ENCODE results near the gene RIC8B.
"Not testable (repeated sequence)": the region's sequence is repeated elsewhere in the genome, so short reads cannot be mapped to it uniquely, and the experiment has no call there.

RIC8B gene, protein sequence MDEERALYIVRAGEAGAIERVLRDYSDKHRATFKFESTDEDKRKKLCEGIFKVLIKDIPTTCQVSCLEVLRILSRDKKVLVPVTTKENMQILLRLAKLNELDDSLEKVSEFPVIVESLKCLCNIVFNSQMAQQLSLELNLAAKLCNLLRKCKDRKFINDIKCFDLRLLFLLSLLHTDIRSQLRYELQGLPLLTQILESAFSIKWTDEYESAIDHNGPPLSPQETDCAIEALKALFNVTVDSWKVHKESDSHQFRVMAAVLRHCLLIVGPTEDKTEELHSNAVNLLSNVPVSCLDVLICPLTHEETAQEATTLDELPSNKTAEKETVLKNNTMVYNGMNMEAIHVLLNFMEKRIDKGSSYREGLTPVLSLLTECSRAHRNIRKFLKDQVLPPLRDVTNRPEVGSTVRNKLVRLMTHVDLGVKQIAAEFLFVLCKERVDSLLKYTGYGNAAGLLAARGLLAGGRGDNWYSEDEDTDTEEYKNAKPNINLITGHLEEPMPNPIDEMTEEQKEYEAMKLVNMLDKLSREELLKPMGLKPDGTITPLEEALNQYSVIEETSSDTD

DNA sequence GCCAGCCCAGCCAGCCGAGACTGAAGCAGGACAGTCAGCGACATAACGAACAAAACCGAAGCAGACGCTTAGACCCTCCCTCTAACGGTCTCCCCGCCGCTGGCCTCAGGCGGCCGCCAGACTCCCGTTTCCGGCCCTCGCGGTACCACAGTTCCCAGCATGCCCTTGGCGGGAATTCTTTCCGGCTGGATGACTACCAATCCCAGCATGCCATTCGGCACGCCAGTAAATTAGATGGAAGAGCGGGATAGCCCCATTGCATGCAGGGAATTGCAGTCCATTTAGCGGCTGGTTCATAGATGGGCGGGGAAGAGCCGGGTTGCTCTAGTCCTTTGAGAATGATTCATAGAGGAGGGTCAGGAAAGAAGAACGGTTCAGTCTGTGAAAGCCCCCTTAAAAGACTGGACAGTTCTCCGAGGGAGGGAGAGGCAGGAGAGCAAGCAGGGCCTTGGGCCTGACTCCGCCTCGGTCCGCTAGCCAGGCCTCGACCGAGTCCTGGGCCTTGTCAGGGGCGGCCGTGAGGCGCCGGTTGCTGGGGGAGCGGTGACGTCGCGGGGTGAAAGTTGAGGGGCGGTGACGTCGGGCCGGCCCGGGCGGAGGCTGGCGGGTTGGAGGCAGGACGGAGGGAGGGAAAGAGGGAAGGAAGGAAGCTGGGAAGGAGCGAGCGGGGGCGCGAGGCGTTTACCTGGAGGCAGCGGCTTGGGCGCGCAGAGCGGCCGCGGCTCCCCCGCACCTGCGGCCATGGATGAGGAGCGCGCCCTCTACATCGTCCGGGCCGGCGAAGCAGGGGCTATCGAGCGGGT is at the start of gene RIC8B:
TSS of gene RIC8B (plus strand) at position 678 of the 803 bp plus-strand sequence. CDS start at position 742, 64 bp downstream.
- DNase-seq (ENCODE audit: low read depth, low spot score) = peak; percentile 98

DNA sequence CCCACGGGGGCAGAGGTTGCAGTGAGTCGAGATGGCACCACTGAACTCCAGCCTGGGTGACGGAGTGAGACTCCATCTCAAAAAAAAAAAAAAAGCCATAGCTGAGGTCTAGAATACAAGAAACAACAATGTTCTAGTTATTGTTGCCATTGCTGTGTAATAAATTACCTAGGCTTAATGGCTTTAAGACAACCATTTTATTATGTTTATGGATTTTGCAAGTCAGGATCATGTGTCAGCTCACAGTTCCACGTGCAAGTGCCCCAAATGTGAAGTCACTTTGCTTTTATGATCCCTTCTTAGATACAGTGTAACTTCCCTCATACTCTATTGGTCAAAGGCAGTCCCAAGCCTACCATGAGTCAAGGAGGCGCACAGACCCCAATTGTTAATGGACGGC is 49.5 kb upstream of the RIC8B start:
- DNase-seq (ENCODE audit: low read depth, low spot score) = no peak

DNA sequence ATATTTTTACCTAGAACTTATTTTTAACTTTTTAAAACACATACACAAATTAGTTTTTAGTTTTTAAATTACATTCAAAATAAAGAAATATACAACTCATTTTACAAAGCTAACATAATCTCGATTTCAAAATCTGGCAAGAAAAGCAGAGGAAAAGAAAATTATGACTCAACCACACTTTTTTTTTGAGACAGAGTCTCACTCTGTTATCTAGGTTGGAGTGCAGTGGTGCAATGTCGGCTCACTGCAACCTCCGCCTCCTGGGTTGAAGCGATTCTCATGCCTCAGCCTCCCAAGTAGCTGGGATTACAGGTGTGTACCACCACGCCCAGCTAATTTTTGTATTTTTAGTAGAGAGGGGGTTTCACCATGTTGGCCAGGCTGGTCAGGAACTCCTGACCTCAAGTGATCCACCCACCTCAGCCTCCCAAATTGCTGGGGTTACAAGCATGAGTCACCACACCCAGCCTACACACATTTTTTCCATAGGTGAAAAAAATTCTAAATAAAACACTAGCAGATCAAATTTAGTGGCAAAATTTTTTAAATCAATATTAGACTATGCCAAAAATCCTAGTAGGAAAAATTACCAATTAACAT is 47.8 kb upstream of the RIC8B start:
- not testable (repeated sequence) for DNase-seq (ENCODE audit: low read depth, low spot score)

DNA sequence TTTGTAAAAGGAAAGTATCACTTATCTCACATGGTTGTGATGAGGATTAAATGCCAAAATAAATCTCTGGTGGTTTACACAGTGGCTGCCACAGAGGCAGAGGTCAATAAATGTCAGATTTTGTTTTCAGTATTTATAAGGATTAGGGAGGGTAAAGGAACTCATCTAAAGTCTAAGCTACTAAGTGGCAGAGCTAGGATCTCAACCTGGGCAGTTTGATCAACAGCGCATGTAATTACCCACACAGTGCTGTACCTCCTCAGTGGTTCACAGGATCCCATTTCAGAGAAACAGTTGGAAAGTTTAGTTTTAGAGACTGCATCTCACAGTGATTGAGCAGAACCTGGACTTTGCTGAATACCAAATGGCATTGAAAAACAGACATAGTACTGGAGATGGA is 44.9 kb upstream of the RIC8B start:
- DNase-seq (ENCODE audit: low read depth, low spot score) = no peak

- DNase-seq (ENCODE audit: low read depth, low spot score) = no peak
These were observed 41.6 kb upstream of the RIC8B start for GRCh38 chr12:106732890-106733289.

GRCh38 chr12:106733660-106734059 is 40.8 kb upstream of the RIC8B start:
- no peak for DNase-seq (ENCODE audit: low read depth, low spot score)

- no peak for DNase-seq (ENCODE audit: low read depth, low spot score)
These were observed 38.2 kb upstream of the RIC8B start for GRCh38 chr12:106736051-106736957.

DNA sequence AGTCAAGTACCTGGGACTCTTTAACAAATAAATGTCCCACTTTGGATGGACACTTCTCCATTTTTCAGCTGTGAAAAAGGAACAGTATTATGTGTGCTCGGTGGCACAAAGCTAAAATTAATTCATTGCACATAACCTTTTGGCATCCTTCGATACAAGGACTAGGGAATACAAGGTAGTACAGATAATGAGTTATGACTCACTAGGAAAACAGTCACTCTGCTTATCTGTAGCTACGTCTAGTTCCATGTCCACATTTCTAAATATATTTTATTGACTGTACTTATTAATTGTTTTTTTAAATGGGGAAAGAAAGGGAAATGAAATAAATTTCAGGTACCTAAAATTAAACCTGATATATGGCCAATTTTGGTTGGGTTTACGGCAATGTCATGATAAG is 35.2 kb upstream of the RIC8B start:
- no peak for DNase-seq (ENCODE audit: low read depth, low spot score)

GRCh38 chr12:106739815-106740530 is 34.5 kb upstream of the RIC8B start:
- DNase-seq (ENCODE audit: low read depth, low spot score) = no peak

GRCh38 chr12:106740818-106741217 is 33.7 kb upstream of the RIC8B start:
- no peak for DNase-seq (ENCODE audit: low read depth, low spot score)

GRCh38 chr12:106741247-106741646 is 33.2 kb upstream of the RIC8B start:
- no peak for DNase-seq (ENCODE audit: low read depth, low spot score)

GRCh38 chr12:106743270-106743988 is 31.1 kb upstream of the RIC8B start:
- no peak for DNase-seq (ENCODE audit: low read depth, low spot score)

DNA sequence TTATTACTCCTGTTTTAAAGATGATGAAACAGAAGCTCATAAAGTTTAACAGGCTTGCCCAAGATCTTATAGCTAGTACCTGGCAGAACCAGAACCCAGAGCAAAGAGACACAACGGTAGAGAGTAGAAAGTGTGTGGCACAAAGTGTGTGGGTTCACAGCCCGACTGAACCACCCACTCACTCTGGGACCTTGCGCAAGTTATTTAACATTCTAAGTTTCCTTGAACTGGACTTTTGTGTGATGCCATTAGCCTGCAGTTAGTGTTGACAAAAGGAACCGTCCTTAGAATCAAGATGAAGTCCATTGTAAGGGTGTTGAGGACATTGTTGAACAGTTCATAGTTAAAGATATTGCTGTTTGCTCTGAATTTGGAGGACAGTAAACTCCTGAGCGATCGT is 29.9 kb upstream of the RIC8B start:
- DNase-seq (ENCODE audit: low read depth, low spot score) = no peak

DNA sequence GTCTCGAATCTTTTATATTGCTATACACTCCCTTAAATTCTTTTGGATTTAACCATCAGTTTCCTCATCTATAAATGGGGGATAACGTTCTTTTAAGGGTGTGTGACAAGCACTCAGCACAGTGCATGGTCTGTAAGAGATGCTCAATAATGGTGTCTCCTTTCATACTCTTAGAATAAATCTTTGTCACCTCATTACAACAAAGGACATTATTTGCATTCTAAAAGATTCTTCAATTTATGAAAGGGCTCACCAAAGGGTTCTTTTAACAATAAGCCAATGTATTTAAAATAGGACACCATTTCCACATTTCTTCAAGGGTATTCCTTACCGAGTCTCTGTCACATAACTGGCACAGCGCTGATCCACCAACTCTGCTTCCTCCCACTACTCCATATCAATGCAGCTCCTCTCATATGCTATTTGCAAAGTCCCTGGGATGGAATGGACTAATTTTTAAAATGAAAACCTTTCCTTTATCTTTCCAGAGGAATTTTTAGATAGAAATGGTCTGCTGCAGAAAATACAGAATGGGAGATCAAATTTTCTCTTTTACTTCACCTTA is 29.2 kb upstream of the RIC8B start:
- no peak for DNase-seq (ENCODE audit: low read depth, low spot score)

DNA sequence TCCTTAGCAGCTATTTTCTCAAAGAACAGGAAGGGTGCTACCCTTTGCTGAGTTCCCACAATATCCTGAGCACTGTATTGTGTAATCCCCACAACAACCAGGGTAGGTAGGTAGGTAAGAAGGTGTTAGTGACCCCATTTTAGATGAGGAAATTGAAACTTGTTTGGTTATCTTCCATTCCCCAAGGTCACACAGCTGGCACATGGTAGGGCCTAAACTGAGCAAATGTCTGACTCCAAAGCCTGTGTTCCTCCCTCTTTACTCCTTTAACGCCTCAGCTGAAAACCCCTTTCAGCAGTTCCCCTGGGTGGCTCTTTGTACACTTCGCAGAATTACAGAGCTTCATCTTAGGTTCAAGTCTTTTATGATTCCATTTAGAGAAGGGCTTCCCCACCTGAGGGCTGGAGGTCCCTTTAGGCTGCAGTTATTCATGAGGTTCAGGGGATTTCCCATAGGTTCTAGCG is 26.5 kb upstream of the RIC8B start:
- no peak for DNase-seq (ENCODE audit: low read depth, low spot score)

DNA sequence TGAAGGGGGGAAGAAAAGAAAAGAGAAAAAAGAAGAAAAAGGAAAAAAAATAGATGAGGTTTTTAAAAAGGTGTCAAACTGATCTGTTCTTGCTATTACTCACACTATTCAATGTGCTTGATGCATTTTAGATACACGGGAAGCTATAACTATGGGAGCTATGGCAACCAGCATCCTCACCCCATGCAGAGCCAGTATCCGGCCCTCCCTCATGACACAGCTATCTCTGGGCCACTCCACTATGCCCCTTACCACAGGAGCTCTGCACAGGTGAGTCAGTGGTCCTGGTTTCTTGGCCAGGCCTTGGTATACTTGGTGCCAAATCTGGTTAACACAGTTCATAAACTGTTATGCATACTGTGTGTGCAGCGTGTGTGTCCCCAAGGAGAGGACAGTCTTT is 24.0 kb upstream of the RIC8B start:
- no peak for DNase-seq (ENCODE audit: low read depth, low spot score)

DNA sequence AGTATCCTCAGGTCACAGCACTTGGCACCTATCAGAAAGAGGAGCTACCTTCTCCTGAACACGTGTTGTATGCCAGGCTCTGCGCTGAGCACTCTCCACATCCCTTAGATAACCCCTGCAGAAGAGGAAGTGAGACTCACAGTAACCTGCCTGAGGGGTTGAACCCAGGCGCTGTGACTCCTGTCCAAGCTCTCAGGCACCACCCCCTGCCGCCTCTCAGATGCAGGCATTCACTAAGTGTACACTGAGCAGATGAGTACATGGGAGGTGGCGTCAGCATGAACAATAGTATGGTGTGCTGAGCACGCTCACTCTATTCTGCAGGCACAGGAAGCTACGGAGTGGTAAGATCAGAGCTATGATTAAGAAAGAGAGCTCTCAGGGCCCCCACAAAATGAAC is 21.0 kb upstream of the RIC8B start:
- DNase-seq (ENCODE audit: low read depth, low spot score) = no peak

- DNase-seq (ENCODE audit: low read depth, low spot score) = no peak
These were observed 20.2 kb upstream of the RIC8B start for GRCh38 chr12:106754331-106754730.

DNA sequence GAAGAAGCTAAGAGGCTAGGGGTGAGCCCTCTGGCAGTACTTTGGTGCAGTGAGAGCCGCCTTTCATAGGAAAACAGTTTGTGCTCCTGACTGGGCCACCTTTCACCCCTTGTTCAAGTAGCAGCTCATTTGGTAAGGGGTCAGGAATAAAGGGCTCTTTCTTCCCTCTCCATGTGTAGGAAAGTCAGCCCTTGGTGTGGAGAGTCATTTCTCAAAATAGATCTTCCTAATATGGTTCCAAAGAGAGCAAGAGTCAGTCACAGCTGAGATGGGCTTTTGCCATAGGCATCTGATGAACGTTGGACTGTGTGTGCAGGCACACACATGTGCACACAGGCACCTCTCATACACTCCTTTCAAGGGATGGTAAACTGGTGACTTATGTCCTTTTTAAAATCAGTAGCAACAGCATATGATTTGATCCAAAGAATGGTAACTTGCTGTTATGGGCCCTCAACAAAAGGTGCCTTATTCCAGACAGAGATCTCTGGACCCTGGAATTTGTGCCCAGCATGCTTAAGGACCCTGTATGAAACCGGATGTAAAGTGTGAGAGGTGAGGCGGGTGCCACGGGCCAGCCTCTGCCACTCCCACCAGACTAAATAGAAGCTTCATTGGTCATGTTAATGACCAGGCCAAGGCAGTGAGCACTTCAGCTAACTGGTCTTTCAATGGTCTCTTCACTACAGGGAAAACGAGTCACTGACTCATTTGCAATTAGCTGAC is 16.7 kb upstream of the RIC8B start:
- no peak for DNase-seq (ENCODE audit: low read depth, low spot score)
